ENCODE results near the gene PRPF6.

- TF ChIP-seq CTCF (IDR thresholded peaks at IDR 0.05) (no peak), POLR2A (IDR thresholded peaks at IDR 0.05) (no peak)
Measured at GRCh38 chr20:64065974-64066343, 85.0 kb downstream of the PRPF6 start.

Measured in esophagus squamous epithelium (tissue), 4 donors.